Large intestine (tissue), 3 donors: ENCODE data around the gene SPRED2. TPM values are rescaled to one million over a fixed set of nuclear protein-coding genes. Genes with fewer than 3 reads are reported as not detected.

Experiments used
- DNase-seq, 2 donors: peaks; one replicate each; pipeline versions ENCODE4 v3.0.0 to v3.0.0-alpha.2; 2013
- H3K27ac ChIP-seq: one replicate; pipeline ENCODE4 v1.5.1; 2013; ENCODE audit warnings: low read length
- H3K27me3 ChIP-seq: 2 replicates; pipeline ENCODE4 v1.6.1; 2013; ENCODE audit warnings: low read length; ENCODE audit not compliant: control insufficient read depth, insufficient read depth
- H3K36me3 ChIP-seq: 2 replicates; pipeline ENCODE4 v1.6.1; 2013; ENCODE audit warnings: low read length; ENCODE audit not compliant: control insufficient read depth, insufficient read depth
- H3K4me1 ChIP-seq: one replicate; pipeline ENCODE4 v1.6.1; 2013; ENCODE audit warnings: low read length; ENCODE audit not compliant: control insufficient read depth, insufficient read depth
- H3K4me3 ChIP-seq: one replicate; pipeline ENCODE4 v1.5.1; 2013; ENCODE audit warnings: low read length
- H3K9me3 ChIP-seq: one replicate; pipeline ENCODE4 v1.6.1; 2013; ENCODE audit warnings: mild to moderate bottlenecking, low read depth, low read length, moderate library complexity; ENCODE audit not compliant: control insufficient read depth
- WGBS: methylation state at CpG from one replicate; pipeline ENCODE4 v1.1.5; 2013; ENCODE audit warnings: low lambda C conversion rate; ENCODE audit not compliant: insufficient coverage; 5-methylcytosine and 5-hydroxymethylcytosine counted together
- polyA plus RNA-seq: library from polyadenylated mRNA; unstranded; fragments of 120-200 nt; gene quantifications from one replicate; pipeline ENCODE4 v1.2.1, GENCODE V29; 2013

SPRED2 gene
- polyA plus RNA-seq, 1 donor: 22.4 TPM

DNA sequence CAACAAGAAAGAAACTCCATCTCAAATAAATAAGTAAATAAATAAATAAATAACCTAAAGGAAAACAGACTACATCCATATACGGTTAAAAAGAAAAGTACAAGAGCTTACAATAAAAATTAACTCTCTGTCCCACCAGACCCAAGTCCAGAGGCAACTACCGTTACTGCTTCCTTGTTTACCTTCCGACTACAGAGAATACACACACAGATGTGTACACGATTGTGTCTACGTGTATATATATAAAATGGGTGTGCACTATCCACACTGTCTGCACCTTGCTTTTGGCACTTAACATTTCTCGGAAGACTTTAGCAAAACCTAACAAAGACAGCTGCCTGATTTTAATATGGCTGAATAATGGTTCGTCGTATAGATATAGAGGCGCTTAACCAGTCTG, 134.9 kb downstream of the SPRED2 start:
- Histone ChIP-seq H3K4me3 (no peak overlapping the region), H3K4me1 (peaks cover 7% of the 10 kb centered on the region), H3K9me3 (no peaks in the 10 kb centered on the region), H3K27me3 (no peaks in the 10 kb centered on the region), H3K36me3 (no peaks in the 10 kb centered on the region), H3K27ac (no peak overlapping the region)
- 78% methylated on average over 4 of the region's 9 CpGs for WGBS
- DNase-seq: no peak

DNA sequence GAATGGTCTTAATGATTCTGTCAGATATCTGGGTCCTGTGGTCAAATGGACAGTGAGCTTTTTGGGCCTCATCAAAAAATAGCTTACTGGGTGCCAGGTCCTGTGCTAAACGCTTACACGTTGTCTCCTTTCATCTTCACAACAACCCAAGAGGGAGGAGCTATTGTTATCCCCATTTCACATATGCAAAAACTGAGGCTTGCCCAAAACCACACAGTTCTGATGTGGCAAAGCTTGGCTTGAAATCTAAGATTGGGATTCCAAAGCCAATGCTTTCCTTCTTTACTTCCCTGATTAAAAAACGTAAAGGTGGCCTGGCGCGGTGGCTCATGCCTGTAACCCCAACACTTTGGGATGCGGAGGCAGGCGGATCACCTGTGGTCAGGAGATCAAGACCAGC, 135.4 kb downstream of the SPRED2 start:
- DNase-seq: no peak
- no peaks in the 10 kb centered on the region for H3K27me3 ChIP-seq
- H3K9me3 ChIP-seq: no peaks in the 10 kb centered on the region
- no peak overlapping the region for H3K27ac ChIP-seq
- no peaks in the 10 kb centered on the region for H3K36me3 ChIP-seq
- no CpG with 5 or more reads among the region's 7 CpGs for WGBS
- peaks cover 7% of the 10 kb centered on the region for H3K4me1 ChIP-seq
- H3K4me3 ChIP-seq: no peak overlapping the region

DNA sequence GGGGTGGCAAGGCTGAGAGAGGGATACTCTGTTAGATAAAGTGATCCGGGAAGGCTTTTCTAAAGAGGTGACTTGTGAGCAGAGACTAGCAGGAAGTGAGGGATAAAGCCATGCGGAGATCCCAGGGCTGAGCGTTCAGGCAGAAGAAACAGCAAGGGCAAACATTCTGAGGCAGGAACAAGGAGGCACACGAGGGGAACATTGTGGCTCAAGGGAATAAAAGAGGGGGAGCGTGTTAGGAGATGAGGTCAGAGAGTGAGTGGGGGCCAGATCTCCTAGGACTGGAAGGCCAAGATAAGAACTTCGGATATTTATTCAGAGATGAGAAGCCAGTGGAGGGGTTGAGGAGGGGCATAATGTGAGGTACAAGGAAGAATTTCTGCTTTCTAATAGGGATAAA, 137.7 kb downstream of the SPRED2 start:
- H3K4me3 ChIP-seq: no peak overlapping the region
- no peak overlapping the region for H3K27ac ChIP-seq
- H3K9me3 ChIP-seq: no peaks in the 10 kb centered on the region
- H3K27me3 ChIP-seq: no peaks in the 10 kb centered on the region
- 58% methylated on average over 3 of the region's 6 CpGs for WGBS
- H3K4me1 ChIP-seq: peaks cover 2% of the 10 kb centered on the region
- H3K36me3 ChIP-seq: no peaks in the 10 kb centered on the region
- DNase-seq: no peak

DNA sequence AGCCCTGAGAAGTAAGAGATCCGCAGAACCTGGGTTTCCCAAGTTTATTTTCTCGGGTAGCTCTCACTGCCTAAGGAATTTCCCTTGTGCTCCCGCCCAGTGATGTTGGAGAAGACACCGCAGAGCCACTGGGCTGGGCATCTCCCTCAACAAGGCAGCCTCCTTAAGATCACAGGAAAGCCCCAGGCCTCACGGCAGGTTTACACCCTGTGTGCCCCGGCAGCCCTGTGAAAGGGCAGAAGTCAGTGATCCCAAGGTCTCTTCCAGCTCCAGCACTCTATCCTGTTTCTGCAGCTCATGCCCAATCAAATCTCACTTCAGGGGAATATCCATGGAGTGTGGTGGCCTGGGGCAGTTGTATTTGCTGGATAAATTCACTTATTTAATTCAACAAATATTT, 138.3 kb downstream of the SPRED2 start:
- H3K27me3 ChIP-seq: no peaks in the 10 kb centered on the region
- H3K9me3 ChIP-seq: no peaks in the 10 kb centered on the region
- WGBS: no CpG with 5 or more reads among the region's 6 CpGs
- H3K4me3 ChIP-seq: no peak overlapping the region
- no peak overlapping the region for H3K27ac ChIP-seq
- no peak for DNase-seq
- peaks cover 2% of the 10 kb centered on the region for H3K4me1 ChIP-seq
- H3K36me3 ChIP-seq: no peaks in the 10 kb centered on the region

DNA sequence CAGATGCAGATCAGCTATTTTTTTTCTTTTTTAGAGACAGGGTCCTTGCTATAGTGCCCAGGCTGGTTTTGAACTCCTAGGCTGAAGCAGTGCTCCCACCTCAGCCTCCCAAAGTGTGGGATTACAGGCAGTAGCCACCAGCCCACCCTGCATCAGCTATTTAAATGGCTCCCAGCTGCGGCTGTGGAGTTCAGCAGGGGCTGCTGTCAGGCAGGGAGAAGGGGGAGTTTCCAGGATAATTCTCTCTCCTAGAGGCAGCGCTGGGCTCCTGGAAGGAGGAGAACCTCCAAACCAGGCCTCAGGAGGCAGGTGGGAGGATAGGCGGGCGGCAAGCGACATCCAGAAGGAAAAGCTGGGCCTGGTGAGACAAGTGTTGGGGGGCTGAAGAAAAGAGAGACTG, 139.0 kb downstream of the SPRED2 start:
- WGBS: 100% methylated on average over 2 of the region's 5 CpGs
- H3K4me3 ChIP-seq: no peak overlapping the region
- H3K36me3 ChIP-seq: no peaks in the 10 kb centered on the region
- H3K9me3 ChIP-seq: no peaks in the 10 kb centered on the region
- DNase-seq: no peak
- H3K4me1 ChIP-seq: peaks cover 2% of the 10 kb centered on the region
- H3K27ac ChIP-seq: no peak overlapping the region
- H3K27me3 ChIP-seq: no peaks in the 10 kb centered on the region

DNA sequence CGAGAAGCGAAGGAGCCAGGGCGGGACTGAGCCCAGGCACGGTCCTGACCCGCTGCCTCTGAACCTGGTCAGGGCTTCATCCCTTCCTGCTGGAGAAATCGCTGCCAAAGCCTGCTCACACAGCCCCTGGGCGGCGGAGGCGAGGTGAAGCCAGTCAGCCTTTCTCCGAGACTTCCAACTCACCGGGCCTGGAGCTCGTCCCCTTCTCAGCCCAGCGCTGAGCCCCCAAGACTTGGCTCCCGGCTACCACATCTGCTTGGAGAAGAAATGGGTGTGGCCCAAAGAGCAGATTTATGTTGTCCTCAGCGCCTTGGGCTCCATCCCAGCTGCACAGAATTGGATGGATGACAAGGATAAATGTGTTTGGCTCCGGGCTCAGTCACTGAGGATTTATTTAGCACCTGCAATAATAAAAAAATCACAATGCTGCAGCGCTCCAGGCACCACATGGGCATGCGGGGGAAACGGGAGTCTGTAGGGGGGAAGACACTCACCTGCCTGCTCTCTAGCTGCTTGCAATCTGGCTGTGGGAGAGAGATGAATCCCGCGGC, 139.9 kb downstream of the SPRED2 start:
- no peaks in the 10 kb centered on the region for H3K9me3 ChIP-seq
- 100% methylated on average over 1 of the region's 21 CpGs for WGBS
- no peak overlapping the region for H3K4me3 ChIP-seq
- H3K27me3 ChIP-seq: no peaks in the 10 kb centered on the region
- no peaks in the 10 kb centered on the region for H3K36me3 ChIP-seq
- DNase-seq: no peak
- H3K27ac ChIP-seq: no peak overlapping the region
- H3K4me1 ChIP-seq: peaks cover 2% of the 10 kb centered on the region

DNA sequence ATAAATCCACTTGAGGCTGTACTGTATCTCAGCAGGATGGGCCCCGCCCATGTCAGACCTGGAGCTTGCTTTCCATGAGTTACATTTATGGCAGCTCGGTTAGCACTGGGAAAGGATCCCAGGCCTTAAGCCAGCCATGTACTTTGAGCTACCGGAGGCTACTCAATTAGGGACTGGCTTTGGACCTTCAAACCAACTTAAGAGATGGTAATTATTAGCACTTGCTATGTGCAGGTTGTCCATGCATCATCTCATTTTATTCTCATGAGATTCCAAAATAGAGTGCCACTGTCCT, 140.3 kb downstream of the SPRED2 start:
- Histone ChIP-seq H3K36me3 (no peaks in the 10 kb centered on the region), H3K27me3 (no peaks in the 10 kb centered on the region), H3K4me3 (no peak overlapping the region), H3K27ac (no peak overlapping the region), H3K4me1 (peaks cover 2% of the 10 kb centered on the region), H3K9me3 (no peaks in the 10 kb centered on the region)
- WGBS: no CpG with 5 or more reads among the region's 3 CpGs
- peak in 1 of 2 donors; percentile 72 for DNase-seq

DNA sequence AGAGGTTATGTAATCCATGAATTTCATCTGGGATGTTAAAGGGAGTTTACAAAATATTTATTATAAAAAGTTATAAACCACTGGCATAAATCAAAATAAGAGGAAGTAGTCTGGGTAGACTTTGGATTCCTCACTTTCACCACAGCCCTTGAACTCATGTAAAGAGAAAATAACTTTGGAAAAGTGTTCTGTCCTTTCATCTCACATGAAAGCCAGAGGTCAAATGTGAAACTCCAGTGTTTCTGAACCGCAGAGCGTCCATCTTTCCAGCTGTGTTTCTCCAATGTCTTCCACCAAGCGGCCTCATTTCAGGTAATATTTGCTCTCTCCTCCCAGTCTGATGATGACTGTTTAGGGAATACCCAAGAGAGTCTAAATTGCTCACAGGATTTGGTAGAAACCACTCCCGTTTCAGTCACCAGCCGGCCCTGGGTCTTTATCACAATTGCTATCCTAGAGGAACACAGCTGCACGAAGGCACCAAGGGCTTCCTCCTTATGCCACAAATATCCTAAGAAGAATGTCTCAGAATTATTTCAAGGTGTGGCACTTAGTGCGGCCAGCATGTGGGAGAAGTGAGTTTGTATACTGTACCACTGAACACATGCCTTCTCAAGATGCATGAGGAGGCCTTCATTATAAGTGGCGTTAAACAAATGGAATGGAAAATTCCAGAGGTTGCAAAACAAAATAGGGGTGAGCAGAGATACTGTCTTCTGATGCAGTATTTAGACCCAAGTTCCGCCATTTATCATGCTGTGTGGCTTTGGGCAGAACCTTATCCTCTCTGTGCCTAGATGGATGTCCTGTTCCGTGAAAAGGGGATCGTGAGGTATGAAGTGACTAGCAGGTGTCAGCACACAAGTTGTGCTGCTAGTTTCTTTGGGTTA, 140.9 kb downstream of the SPRED2 start:
- DNase-seq: no peak
- no peaks in the 10 kb centered on the region for H3K27me3 ChIP-seq
- H3K4me3 ChIP-seq: no peak overlapping the region
- WGBS: 70% methylated on average over 2 of the region's 11 CpGs
- H3K27ac ChIP-seq: no peak overlapping the region
- H3K36me3 ChIP-seq: no peaks in the 10 kb centered on the region
- no peaks in the 10 kb centered on the region for H3K9me3 ChIP-seq
- peaks cover 2% of the 10 kb centered on the region for H3K4me1 ChIP-seq

DNA sequence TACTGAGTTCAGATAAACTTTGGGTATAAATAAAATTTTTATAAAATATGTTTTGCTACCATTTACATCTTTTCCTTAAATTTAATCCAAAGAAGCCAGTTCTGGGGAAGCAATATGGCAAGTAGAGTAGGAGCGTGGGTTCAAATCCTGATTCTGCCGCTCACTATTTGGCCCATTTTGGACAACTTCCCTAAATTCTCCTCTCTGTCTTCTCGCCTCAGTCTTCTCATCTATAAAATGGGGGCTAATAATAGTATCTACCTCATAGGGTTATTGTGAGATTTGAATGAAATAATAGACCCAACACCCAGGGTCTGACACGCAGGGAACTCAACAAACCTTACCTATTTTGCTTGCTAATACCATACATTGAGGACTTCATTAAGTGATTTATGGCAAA, 145.0 kb downstream of the SPRED2 start:
- DNase-seq: no peak
- peaks cover 2% of the 10 kb centered on the region for H3K4me1 ChIP-seq
- no peaks in the 10 kb centered on the region for H3K36me3 ChIP-seq
- H3K27ac ChIP-seq: no peak overlapping the region
- no peaks in the 10 kb centered on the region for H3K27me3 ChIP-seq
- no CpG with 5 or more reads among the region's 4 CpGs for WGBS
- no peaks in the 10 kb centered on the region for H3K9me3 ChIP-seq
- no peak overlapping the region for H3K4me3 ChIP-seq

DNA sequence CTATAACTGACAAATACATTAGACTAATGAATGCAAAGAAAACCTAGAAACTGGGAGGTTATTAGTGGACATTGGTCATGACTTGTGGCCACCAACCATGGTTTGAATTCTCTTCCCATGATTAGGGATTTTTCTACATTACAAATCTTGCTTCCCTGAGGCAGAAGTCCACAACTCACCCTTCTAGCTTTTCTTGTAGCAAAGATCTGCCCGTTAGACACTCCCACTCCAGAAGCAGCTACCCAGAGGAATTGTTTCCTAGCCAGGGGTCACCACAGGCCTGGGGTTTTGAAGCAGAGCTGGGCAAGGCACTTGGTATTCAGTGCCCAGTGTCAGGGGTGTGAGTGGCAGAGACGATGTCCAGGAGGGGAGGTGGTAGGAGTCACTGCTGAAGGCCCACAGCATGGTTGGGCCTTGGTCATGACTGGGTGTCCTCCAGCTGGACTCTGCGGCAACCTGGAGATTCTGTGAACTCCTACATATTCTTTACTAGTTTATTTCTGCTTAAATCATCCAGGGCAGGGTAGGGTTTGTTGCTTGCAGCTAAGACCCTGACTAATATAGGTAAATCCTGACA, 149.8 kb downstream of the SPRED2 start:
- Histone ChIP-seq H3K4me3 (no peak overlapping the region), H3K36me3 (no peaks in the 10 kb centered on the region), H3K9me3 (no peaks in the 10 kb centered on the region), H3K27me3 (no peaks in the 10 kb centered on the region), H3K27ac (no peak overlapping the region), H3K4me1 (no peaks in the 10 kb centered on the region)
- DNase-seq: no peak
- WGBS: no CpG with 5 or more reads among the region's 3 CpGs
